IMR-90 (cell line): Measurements from ENCODE around the gene USP7. TPM values are rescaled to one million over a fixed set of nuclear protein-coding genes. Genes with fewer than 3 reads are reported as not detected.

Experiments used
- ATAC-seq: fragments of 200-7000 bp; cut with Tn5 transposase; 2 replicates; pipeline ENCODE4 v1.9.1; 2020; ENCODE audit warnings: low read depth, mild to moderate bottlenecking, moderate library complexity
- BruUV-seq: library from RNA; stranded (reverse); fragments of 400-500 nt; replicated peaks from 2 replicates; lab custom pipeline; 2021; lab: Mats Ljungman, UMichigan
- CTCF ChIA-PET: fragments of 300-600 bp; formaldehyde crosslinking; extraction: SDS; loops from one replicate; lab custom pipeline; 2021; ENCODE audit warnings: antibody characterized with exemption; lab: Yijun Ruan, JAX
- POLR2A ChIA-PET: fragments of 300-600 bp; sonication (Branson Sonifier 250); formaldehyde crosslinking; loops from one replicate; lab custom pipeline; 2022; ENCODE audit warnings: antibody characterized with exemption; ENCODE audit not compliant: unreplicated experiment; lab: Charles Lee
- DNase-seq: peaks from one replicate; pipeline ENCODE4 v3.0.0; 2013
- H2AFZ ChIP-seq: replicated peaks from 2 replicates; pipeline ENCODE3; 2013; ENCODE audit warnings: low read length, mild to moderate bottlenecking; ENCODE audit not compliant: poor library complexity
- H2AK5ac ChIP-seq: 2 replicates; pipeline ENCODE4 v1.6.1; 2013; ENCODE audit warnings: low read depth, low read length, inconsistent platforms
- H2AK9ac ChIP-seq: replicated peaks from 2 replicates; pipeline ENCODE3; 2013; ENCODE audit warnings: mild to moderate bottlenecking, low read depth, low read length, moderate library complexity; ENCODE audit not compliant: poor library complexity
- H2BK120ac ChIP-seq: 2 replicates; pipeline ENCODE4 v1.6.1; 2013; ENCODE audit warnings: low read depth, low read length, inconsistent platforms
- H2BK15ac ChIP-seq: 3 replicates; pipeline ENCODE4 v1.6.1; 2013; ENCODE audit warnings: low read depth, low read length, inconsistent platforms
- H2BK20ac ChIP-seq: 2 replicates; pipeline ENCODE4 v1.6.1; 2013; ENCODE audit warnings: low read depth, mild to moderate bottlenecking, inconsistent platforms, low read length, moderate library complexity
- H2BK5ac ChIP-seq: 2 replicates; pipeline ENCODE4 v1.6.1; 2013; ENCODE audit warnings: mild to moderate bottlenecking, low read depth, low read length, inconsistent platforms; ENCODE audit not compliant: poor library complexity, severe bottlenecking
- H3K14ac ChIP-seq: replicated peaks from 2 replicates; pipeline ENCODE4 v1.6.1; 2013; ENCODE audit warnings: low read depth, low read length, inconsistent platforms
- H3K18ac ChIP-seq: 2 replicates; pipeline ENCODE4 v1.6.1; 2013; ENCODE audit warnings: low read depth, low read length, control low read depth
- H3K23ac ChIP-seq: 2 replicates; pipeline ENCODE4 v1.6.1; 2013; ENCODE audit warnings: low read depth, low read length, inconsistent platforms
- H3K27ac ChIP-seq: 2 replicates; pipeline ENCODE4 v1.5.1; 2013; ENCODE audit warnings: mild to moderate bottlenecking, control low read depth, low read length; ENCODE audit not compliant: insufficient read depth
- H3K27me3 ChIP-seq: 2 replicates; pipeline ENCODE4 v1.6.1; 2013; ENCODE audit warnings: low read length; ENCODE audit not compliant: control insufficient read depth, insufficient read depth
- H3K36me3 ChIP-seq: 2 replicates; pipeline ENCODE4 v1.6.1; 2013; ENCODE audit warnings: low read length, mixed read lengths; ENCODE audit not compliant: control insufficient read depth, insufficient read depth
- H3K4ac ChIP-seq: 2 replicates; pipeline ENCODE4 v1.6.1; 2013; ENCODE audit warnings: low read depth, low read length, inconsistent platforms
- H3K4me1 ChIP-seq: 2 replicates; pipeline ENCODE4 v1.6.1; 2013; ENCODE audit warnings: low read length, mixed read lengths; ENCODE audit not compliant: control insufficient read depth, insufficient read depth
- H3K4me2 ChIP-seq: 2 replicates; pipeline ENCODE4 v1.6.1; 2013; ENCODE audit warnings: low read depth, mild to moderate bottlenecking, control low read depth, low read length, moderate library complexity
- H3K4me3 ChIP-seq: 2 replicates; pipeline ENCODE4 v1.5.1; 2013; ENCODE audit warnings: low read depth, mild to moderate bottlenecking, control low read depth, low read length, moderate library complexity; ENCODE audit not compliant: insufficient read depth
- H3K56ac ChIP-seq: 2 replicates; pipeline ENCODE4 v1.6.1; 2013; ENCODE audit warnings: low read length, inconsistent platforms; ENCODE audit not compliant: insufficient read depth; ENCODE audit errors: extremely low read depth
- H3K79me1 ChIP-seq, 2 experiments: 2 replicates each; pipeline ENCODE4 v1.6.1; 2013; ENCODE audit warnings: low read length in 2 of 2, inconsistent platforms in 1 of 2, low read depth in 1 of 2
- H3K9ac ChIP-seq: 2 replicates; pipeline ENCODE4 v1.6.1; 2013; ENCODE audit warnings: low read depth, low read length, control low read depth
- H3K9me1 ChIP-seq: 2 replicates; pipeline ENCODE4 v1.6.1; 2013; ENCODE audit warnings: low read length, inconsistent platforms; ENCODE audit not compliant: insufficient read depth
- H3K9me3 ChIP-seq: 2 replicates; pipeline ENCODE4 v1.6.1; 2013; ENCODE audit warnings: low read length; ENCODE audit not compliant: control insufficient read depth, insufficient read depth
- H4K20me1 ChIP-seq: 2 replicates; pipeline ENCODE4 v1.6.1; 2013; ENCODE audit warnings: low read length, inconsistent platforms; ENCODE audit not compliant: insufficient read depth
- H4K5ac ChIP-seq: 2 replicates; pipeline ENCODE4 v1.6.1; 2013; ENCODE audit warnings: mild to moderate bottlenecking, low read depth, low read length, control low read depth
- H4K8ac ChIP-seq, 2 experiments: 2 replicates each; pipeline ENCODE4 v1.6.1; 2013; ENCODE audit warnings: low read depth in 2 of 2, low read length in 2 of 2, control low read depth in 1 of 2, inconsistent platforms in 1 of 2
- H4K91ac ChIP-seq: 2 replicates; pipeline ENCODE4 v1.6.1; 2013; ENCODE audit warnings: low read depth, low read length, inconsistent platforms; ENCODE audit not compliant: insufficient read depth
- BHLHE40 ChIP-seq: fragments of 150-350 bp; IDR thresholded peaks from 2 replicates; pipeline ENCODE4 v1.6.1; 2016; ENCODE audit warnings: mild to moderate bottlenecking, low read depth, low read length
- CEBPB ChIP-seq: IDR thresholded peaks from 2 replicates; pipeline ENCODE4 v1.6.1; 2012; ENCODE audit warnings: low read depth, low read length, improper control_type of control experiment
- CHD1 ChIP-seq: IDR thresholded peaks from 2 replicates; pipeline ENCODE4 v1.6.1; 2012; ENCODE audit warnings: low read depth, low read length, improper control_type of control experiment
- CTCF ChIP-seq: conservative IDR thresholded peaks from 2 replicates; pipeline ENCODE4 v1.5.1; 2012; ENCODE audit warnings: mild to moderate bottlenecking, low read depth, low read length, improper control_type of control experiment
- FOS ChIP-seq: fragments of 150-350 bp; IDR thresholded peaks from 2 replicates; pipeline ENCODE4 v1.6.1; 2016; ENCODE audit warnings: low read depth, low read length
- MAFK ChIP-seq: IDR thresholded peaks from 2 replicates; pipeline ENCODE4 v1.6.1; 2012; ENCODE audit warnings: low read depth, low read length, improper control_type of control experiment
- MAZ ChIP-seq: IDR thresholded peaks from 2 replicates; pipeline ENCODE4 v1.6.1; 2012; ENCODE audit warnings: low read depth, mild to moderate bottlenecking, low read length, improper control_type of control experiment, moderate library complexity, borderline replicate concordance
- MXI1 ChIP-seq: IDR thresholded peaks from 2 replicates; pipeline ENCODE4 v1.6.1; 2012; ENCODE audit warnings: low read depth, mild to moderate bottlenecking, low read length, moderate library complexity, borderline replicate concordance
- NFE2L2 ChIP-seq: fragments of 150-350 bp; IDR thresholded peaks from 2 replicates; pipeline ENCODE4 v1.6.1; 2016; ENCODE audit warnings: low read depth, mild to moderate bottlenecking, low read length
- POLR2A ChIP-seq: IDR thresholded peaks from 2 replicates; pipeline ENCODE4 v1.6.1; 2012; ENCODE audit warnings: mild to moderate bottlenecking, low read depth, low read length
- RAD21 ChIP-seq: IDR thresholded peaks from 2 replicates; pipeline ENCODE4 v1.6.1; 2012; ENCODE audit warnings: low read length, improper control_type of control experiment
- RCOR1 ChIP-seq: IDR thresholded peaks from 2 replicates; pipeline ENCODE4 v1.6.1; 2012; ENCODE audit warnings: mild to moderate bottlenecking, low read length, improper control_type of control experiment; ENCODE audit not compliant: insufficient replicate concordance
- RFX5 ChIP-seq: IDR thresholded peaks from 2 replicates; pipeline ENCODE4 v1.8.0; 2012; ENCODE audit warnings: low read depth, mild to moderate bottlenecking, low read length, moderate library complexity
- SMC3 ChIP-seq: fragments of 150-350 bp; IDR thresholded peaks from 2 replicates; pipeline ENCODE4 v1.6.1; 2016; ENCODE audit warnings: low read depth, mild to moderate bottlenecking, antibody characterized with exemption, low read length, moderate library complexity
- WGBS, 2 experiments: methylation state at CpG; one replicate each; pipeline versions ENCODE4 v1.1.5 to v1.1.7; 2013; ENCODE audit warnings: missing lambda C conversion rate in 2 of 2; ENCODE audit not compliant: insufficient read length in 1 of 2; ENCODE audit errors: extremely low coverage in 2 of 2; 5-methylcytosine and 5-hydroxymethylcytosine counted together
- dilution Hi-C: fragments of 300-500 bp; cut with HindIII; formaldehyde crosslinking; loops from one replicate; pipeline ENCODE4 v1.14.3; 2018; ENCODE audit warnings: low sequenced_read_pairs; ENCODE audit not compliant: unreplicated experiment
- in situ Hi-C: fragments of 300-500 bp; cut with MboI; formaldehyde crosslinking; loops from 3 replicates; pipeline ENCODE4 v1.14.3; 2019; ENCODE audit warnings: low sequenced_read_pairs, inconsistent platforms, mixed read lengths
- intact Hi-C: fragments of 100-400 bp; cut with micrococcal nuclease; formaldehyde crosslinking; loops from 2 replicates; pipeline ENCODE4 v1.10.0; 2022
- polyA plus RNA-seq, 3 experiments: library from polyadenylated mRNA; depleted of rRNA; stranded (reverse); fragments of >200 nt; gene quantifications; 2 replicates each; pipeline ENCODE4 v1.2.3, GENCODE V29; 2012; ENCODE audit warnings: low replicate concordance in 1 of 3
- total RNA-seq: library from RNA; depleted of rRNA; stranded (reverse); fragments of >200 nt; gene quantifications from 2 replicates; pipeline ENCODE4 v1.2.3, GENCODE V29; 2012
- TF ChIP-seq, protein P1 (sequence below): fragments of 150-350 bp; IDR thresholded peaks from 2 replicates; pipeline ENCODE4 v1.6.1; 2017; ENCODE audit warnings: mild to moderate bottlenecking, antibody characterized with exemption, low read length, low read depth
- TF ChIP-seq, protein P2 (sequence below): fragments of 150-350 bp; IDR thresholded peaks from 2 replicates; pipeline ENCODE4 v1.6.1; 2016; ENCODE audit warnings: low read depth, mild to moderate bottlenecking, low read length, moderate library complexity, borderline replicate concordance

USP7 gene
- total and polyA plus RNA-seq, 2 of the 4 experiments (the other 2 are of a cell fraction) = 17.8 to 28.3 TPM

GRCh38 chr16:8934601-8935000, 29.1 kb downstream of the USP7 start:
- Histone ChIP-seq H3K9ac (no peak overlapping the region), H2AK9ac (no peak overlapping the region), H3K14ac (no peak overlapping the region), H3K9me1 (peaks cover 20% of the 10 kb centered on the region), H3K27me3 (no peaks in the 10 kb centered on the region), H3K27ac (no peak overlapping the region), H3K4me2 (no peak overlapping the region), H2BK120ac (no peak overlapping the region), H3K36me3 (peaks cover 3% of the 10 kb centered on the region), H4K8ac (no peak overlapping the region), H3K18ac (no peak overlapping the region), H3K56ac (no peak overlapping the region), H2AFZ (no peak overlapping the region), H2BK5ac (no peak overlapping the region), H4K5ac (no peak overlapping the region), H3K23ac (no peak overlapping the region), H3K9me3 (no peaks in the 10 kb centered on the region), H3K4me1 (no peaks in the 10 kb centered on the region), H2BK15ac (no peak overlapping the region), H3K4me3 (no peak overlapping the region), H4K20me1 (peaks cover 99% of the 10 kb centered on the region), H3K4ac (no peak overlapping the region), H3K79me1 (peaks cover 20 to 79% of the 10 kb centered on the region in 2 experiments), H2BK20ac (no peak overlapping the region), H4K91ac (no peak overlapping the region), H2AK5ac (no peak overlapping the region)
- WGBS, 2 experiments = 88% methylated on average over 2 of the region's 6 CpGs; no CpG with 5 or more reads in 1 of the 2 experiments
- dilution Hi-C loops (no loop called here), in situ Hi-C loops (no loop called here), intact Hi-C loops (loop anchor here (10.0 kb wide), 1 partner anchor 500 kb away; no protein-coding TSS in a partner anchor)
- ChIA-PET CTCF (no interaction called here), POLR2A (no interaction called here)
- DNase-seq (no peak), ATAC-seq (no peak)
- no peak for TF ChIP-seq POLR2A
- TF ChIP-seq MAFK = no peak
- TF ChIP-seq RFX5 = no peak
- no peak for TF ChIP-seq CTCF
- TF ChIP-seq CHD1 = no peak
- TF ChIP-seq MAZ = no peak
- TF ChIP-seq, protein P1, sequence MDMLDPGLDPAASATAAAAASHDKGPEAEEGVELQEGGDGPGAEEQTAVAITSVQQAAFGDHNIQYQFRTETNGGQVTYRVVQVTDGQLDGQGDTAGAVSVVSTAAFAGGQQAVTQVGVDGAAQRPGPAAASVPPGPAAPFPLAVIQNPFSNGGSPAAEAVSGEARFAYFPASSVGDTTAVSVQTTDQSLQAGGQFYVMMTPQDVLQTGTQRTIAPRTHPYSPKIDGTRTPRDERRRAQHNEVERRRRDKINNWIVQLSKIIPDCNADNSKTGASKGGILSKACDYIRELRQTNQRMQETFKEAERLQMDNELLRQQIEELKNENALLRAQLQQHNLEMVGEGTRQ = no peak
- no peak for TF ChIP-seq SMC3
- no peak for TF ChIP-seq CEBPB
- TF ChIP-seq BHLHE40 = no peak
- TF ChIP-seq FOS = no peak
- TF ChIP-seq RCOR1 = no peak
- TF ChIP-seq NFE2L2 = no peak
- TF ChIP-seq MXI1 = no peak
- TF ChIP-seq RAD21 = no peak
- TF ChIP-seq, protein P2, sequence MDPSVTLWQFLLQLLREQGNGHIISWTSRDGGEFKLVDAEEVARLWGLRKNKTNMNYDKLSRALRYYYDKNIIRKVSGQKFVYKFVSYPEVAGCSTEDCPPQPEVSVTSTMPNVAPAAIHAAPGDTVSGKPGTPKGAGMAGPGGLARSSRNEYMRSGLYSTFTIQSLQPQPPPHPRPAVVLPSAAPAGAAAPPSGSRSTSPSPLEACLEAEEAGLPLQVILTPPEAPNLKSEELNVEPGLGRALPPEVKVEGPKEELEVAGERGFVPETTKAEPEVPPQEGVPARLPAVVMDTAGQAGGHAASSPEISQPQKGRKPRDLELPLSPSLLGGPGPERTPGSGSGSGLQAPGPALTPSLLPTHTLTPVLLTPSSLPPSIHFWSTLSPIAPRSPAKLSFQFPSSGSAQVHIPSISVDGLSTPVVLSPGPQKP = no peak
- BruUV-seq = no TSS peak
